Suppressor macrophage treated with lipopolysaccharide for 1 hour (primary cell): Measurements from ENCODE around the gene YPEL3.

Experiments used
- DNase-seq, 3 donors: peaks; one replicate each; pipeline ENCODE4 v3.0.0-alpha.2; 2020 to 2022

YPEL3 gene

GRCh38 chr16:30068333-30068732 is 27.7 kb downstream of the YPEL3 start:
- DNase-seq: no peak

GRCh38 chr16:30067584-30067916 is 28.5 kb downstream of the YPEL3 start:
- no peak for DNase-seq

- DNase-seq: peak; percentile 46 to 58 (median 50)
Measured at GRCh38 chr16:30066761-30067583, 29.0 kb downstream of the YPEL3 start.

- peak; percentile 78 to 87 (median 83) for DNase-seq
Measured at GRCh38 chr16:30065943-30066760, 29.9 kb downstream of the YPEL3 start.

- DNase-seq: peak; percentile 99
Measured at GRCh38 chr16:30065102-30065942, 30.7 kb downstream of the YPEL3 start, which contains the start of gene ALDOA. Gene ALDOA, plus strand, starts transcription at chr16:30065760. Its CDS starts 1,138 bp downstream, at chr16:30066898.

GRCh38 chr16:30064729-30065101 is 31.3 kb downstream of the YPEL3 start:
- no peak for DNase-seq

GRCh38 chr16:30063893-30064728 is 31.9 kb downstream of the YPEL3 start:
- peak; percentile 52 to 71 (median 53) for DNase-seq

GRCh38 chr16:30063278-30063892 is 32.6 kb downstream of the YPEL3 start:
- no peak for DNase-seq

GRCh38 chr16:30060836-30061554 is 35.0 kb downstream of the YPEL3 start:
- no peak for DNase-seq

GRCh38 chr16:30060346-30060745 is 35.7 kb downstream of the YPEL3 start:
- DNase-seq: no peak

GRCh38 chr16:30054959-30055553 is 41.0 kb downstream of the YPEL3 start:
- peak; percentile 49 to 73 (median 54) for DNase-seq

- DNase-seq: no peak
Measured at GRCh38 chr16:30054451-30054850, 41.6 kb downstream of the YPEL3 start.

- peak; percentile 44 to 60 (median 59) for DNase-seq
Measured at GRCh38 chr16:30053376-30054015, 42.5 kb downstream of the YPEL3 start.

GRCh38 chr16:30052671-30053372 is 43.2 kb downstream of the YPEL3 start:
- DNase-seq: peak; percentile 96 to 98 (median 98)

- DNase-seq: peak in 1 of 3 donors; percentile 34
Measured at GRCh38 chr16:30051518-30051917, 44.5 kb downstream of the YPEL3 start.

- DNase-seq: no peak
Measured at GRCh38 chr16:30049871-30050270, 46.1 kb downstream of the YPEL3 start.

- DNase-seq: no peak
Measured at GRCh38 chr16:30046588-30046987, 49.4 kb downstream of the YPEL3 start.

- DNase-seq: no peak
Measured at GRCh38 chr16:30046178-30046577, 49.8 kb downstream of the YPEL3 start.
